AG04449 (cell line): ENCODE results near the gene ATG16L1.

Experiments used
- CTCF ChIA-PET: fragments of 350-600 bp; formaldehyde crosslinking; extraction: SDS; loops from one replicate; lab custom pipeline; 2021; ENCODE audit warnings: antibody characterized with exemption; lab: Yijun Ruan, JAX
- POLR2A ChIA-PET: fragments of 400-600, 350-600 bp; formaldehyde crosslinking; extraction: SDS; loops from one replicate; lab custom pipeline; 2020; ENCODE audit warnings: antibody characterized with exemption, inconsistent platforms; lab: Yijun Ruan, JAX
- DNase-seq: peaks from one replicate; pipeline ENCODE4 v3.0.0-alpha.2; 2010; ENCODE audit warnings: low read depth, low spot score
- H3K4me3 ChIP-seq: 2 replicates; pipeline ENCODE4 v1.5.1; 2011; ENCODE audit warnings: low read depth, mild to moderate bottlenecking, control low read depth, low read length
- TF ChIP-seq, protein P1 (sequence below): IDR thresholded peaks from one replicate; pipeline ENCODE4 v1.5.1; 2011; ENCODE audit warnings: mild to moderate bottlenecking, moderate library complexity, low read length, control low read depth, inconsistent platforms; ENCODE audit not compliant: insufficient read depth; ENCODE audit errors: missing control alignments

ATG16L1 gene

DNA sequence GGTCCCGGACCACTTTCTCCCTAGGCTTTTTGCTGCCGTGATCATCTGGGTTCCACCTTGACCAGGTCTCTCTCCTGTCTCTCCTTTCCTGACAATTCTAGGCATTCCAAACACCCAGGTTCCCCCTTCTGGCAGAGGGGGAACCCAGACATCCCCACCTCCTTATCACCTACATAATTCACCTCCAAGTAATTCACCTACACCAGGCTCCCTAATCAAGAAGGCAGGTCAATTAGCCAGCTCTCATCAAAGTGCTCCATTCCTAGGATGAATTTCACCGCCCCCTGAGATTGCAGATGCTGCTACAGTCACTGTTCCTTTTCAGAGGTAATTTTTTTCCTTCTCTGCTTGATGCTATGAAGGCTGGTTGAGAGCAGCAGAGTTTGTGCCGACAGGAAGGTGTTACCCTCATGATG, 42.3 kb upstream of the ATG16L1 start:
- no peak overlapping the region for H3K4me3 ChIP-seq
- ChIA-PET POLR2A (no interaction called here), CTCF (interaction anchor here (2.0 kb wide), 1 partner anchor 155 kb away, joined by 8 read pairs; no protein-coding TSS in a partner anchor)
- no peak for DNase-seq
- TF ChIP-seq, protein P1, sequence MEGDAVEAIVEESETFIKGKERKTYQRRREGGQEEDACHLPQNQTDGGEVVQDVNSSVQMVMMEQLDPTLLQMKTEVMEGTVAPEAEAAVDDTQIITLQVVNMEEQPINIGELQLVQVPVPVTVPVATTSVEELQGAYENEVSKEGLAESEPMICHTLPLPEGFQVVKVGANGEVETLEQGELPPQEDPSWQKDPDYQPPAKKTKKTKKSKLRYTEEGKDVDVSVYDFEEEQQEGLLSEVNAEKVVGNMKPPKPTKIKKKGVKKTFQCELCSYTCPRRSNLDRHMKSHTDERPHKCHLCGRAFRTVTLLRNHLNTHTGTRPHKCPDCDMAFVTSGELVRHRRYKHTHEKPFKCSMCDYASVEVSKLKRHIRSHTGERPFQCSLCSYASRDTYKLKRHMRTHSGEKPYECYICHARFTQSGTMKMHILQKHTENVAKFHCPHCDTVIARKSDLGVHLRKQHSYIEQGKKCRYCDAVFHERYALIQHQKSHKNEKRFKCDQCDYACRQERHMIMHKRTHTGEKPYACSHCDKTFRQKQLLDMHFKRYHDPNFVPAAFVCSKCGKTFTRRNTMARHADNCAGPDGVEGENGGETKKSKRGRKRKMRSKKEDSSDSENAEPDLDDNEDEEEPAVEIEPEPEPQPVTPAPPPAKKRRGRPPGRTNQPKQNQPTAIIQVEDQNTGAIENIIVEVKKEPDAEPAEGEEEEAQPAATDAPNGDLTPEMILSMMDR: no peak

DNA sequence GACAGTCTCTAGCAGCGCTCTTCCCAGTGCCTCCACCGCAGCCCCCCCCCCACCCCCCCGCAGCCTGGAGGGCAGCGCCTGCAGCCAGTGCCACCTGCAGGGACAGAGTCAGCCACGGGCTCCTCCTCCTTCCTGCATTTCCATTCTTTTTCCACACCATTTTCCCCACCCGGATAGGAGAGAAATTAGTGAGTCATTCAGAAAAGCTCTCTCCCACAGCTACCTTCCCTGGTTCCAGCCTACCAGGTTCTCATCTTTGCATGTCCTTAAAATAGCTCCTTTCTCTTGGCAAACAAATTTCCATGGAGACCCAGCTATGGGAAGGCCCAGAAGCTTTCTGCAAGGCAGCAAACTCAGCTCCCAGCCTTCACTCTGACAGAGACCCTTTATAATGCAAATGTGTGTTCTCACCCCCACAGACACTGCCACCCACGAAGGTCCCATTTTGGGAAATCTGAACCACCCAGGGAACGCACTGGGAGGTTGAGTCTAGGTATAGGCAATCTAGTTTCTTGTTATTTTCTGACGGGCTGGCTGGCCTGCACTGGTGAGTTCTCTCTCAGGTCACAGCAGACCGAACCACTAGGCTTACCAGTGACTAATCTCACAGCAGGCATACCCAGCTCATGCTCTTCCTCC, 41.8 kb upstream of the ATG16L1 start:
- ChIA-PET POLR2A (no interaction called here), CTCF (interaction anchor here (1.1 to 2.0 kb wide), 2 partner anchors 41 to 156 kb away, joined by 5 to 8 read pairs; partner anchors contain the start of gene ATG16L1)
- H3K4me3 ChIP-seq: no peak overlapping the region
- TF ChIP-seq, protein P1: no peak
- DNase-seq: no peak

DNA sequence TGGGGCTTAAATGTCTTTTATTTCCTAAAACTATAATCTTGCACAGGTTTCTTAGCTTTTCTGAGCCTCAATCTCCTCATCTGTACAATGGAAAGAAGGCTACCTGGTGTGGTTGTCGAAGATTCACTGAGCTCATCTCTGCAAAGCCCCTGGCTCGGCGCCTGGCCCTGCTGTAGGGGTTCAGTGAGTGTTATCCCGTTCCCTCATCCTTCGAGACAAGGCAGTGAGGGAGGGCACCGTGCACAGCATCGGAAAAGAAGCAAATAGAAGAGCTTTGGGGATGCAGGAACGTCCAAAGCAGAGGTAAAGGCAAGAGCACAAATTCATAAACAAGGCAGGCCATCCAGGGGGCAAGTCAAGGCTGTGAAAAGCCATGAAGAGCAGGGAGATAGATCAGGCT, 41.2 kb upstream of the ATG16L1 start:
- POLR2A ChIA-PET: no interaction called here
- TF ChIP-seq, protein P1: no peak
- no peak for DNase-seq
- H3K4me3 ChIP-seq: no peak overlapping the region
- CTCF ChIA-PET: interaction anchor here (1.1 to 2.0 kb wide), 2 partner anchors 41 to 157 kb away, joined by 5 to 8 read pairs; partner anchors contain the start of gene ATG16L1

DNA sequence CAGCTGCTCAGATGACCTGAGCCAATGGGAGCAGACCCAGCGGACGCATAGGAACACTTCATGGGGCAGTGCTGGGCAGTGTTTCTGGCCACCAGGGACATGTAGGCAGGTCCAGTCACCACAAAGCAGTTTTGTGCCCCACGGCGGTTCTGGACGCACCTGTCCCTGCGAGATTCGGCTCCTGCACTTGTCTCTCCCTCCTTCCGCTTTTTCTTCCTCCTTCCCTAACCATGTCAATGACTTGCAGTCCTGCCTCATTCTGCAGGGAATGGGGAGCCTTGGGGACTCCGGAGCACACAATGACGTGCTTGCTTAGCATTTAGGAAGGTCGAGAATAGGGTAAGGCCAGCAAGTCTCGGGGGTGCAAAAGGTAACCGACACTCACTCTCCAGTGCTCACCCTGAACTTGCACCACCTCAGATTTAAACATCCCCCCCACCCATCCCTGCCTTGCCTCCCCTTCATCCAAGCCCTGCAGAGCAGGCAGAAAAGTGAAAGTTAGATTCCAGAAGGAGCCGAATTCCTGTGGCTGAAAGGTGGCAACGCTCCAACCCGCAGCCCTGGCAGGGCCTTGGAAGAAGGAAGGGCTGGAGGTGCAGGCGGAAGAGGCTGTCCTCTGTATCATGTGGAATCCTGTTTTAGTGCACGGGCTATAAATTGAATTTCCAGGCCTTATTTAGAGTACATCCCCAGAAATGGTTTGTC, 40.5 kb upstream of the ATG16L1 start:
- ChIA-PET POLR2A (no interaction called here), CTCF (interaction anchor here (1.1 to 2.0 kb wide), 2 partner anchors 40 to 157 kb away, joined by 5 to 8 read pairs; partner anchors contain the start of gene ATG16L1)
- peak overlapping the region; percentile 27 for H3K4me3 ChIP-seq
- TF ChIP-seq, protein P1: no peak
- DNase-seq: peak; percentile 52

DNA sequence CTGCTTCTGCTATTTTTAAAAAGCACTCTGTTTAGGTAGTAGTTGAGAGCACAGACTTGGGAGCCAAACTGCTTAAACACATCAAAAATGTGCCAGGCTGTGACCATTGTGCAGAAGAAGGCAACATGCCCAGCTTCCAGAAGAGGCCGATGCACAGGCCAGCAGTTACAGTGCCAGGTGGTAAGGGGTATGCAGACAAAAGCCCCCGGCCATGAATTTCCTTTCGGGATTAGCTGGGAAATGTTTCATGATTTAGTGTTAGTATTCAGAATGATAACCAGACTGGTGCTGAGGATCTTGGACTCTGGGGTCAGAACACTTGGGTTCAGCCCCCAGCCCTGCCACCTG, 40.0 kb upstream of the ATG16L1 start:
- DNase-seq: no peak
- POLR2A ChIA-PET: no interaction called here
- CTCF ChIA-PET: no interaction called here
- TF ChIP-seq, protein P1: no peak
- no peak overlapping the region for H3K4me3 ChIP-seq

DNA sequence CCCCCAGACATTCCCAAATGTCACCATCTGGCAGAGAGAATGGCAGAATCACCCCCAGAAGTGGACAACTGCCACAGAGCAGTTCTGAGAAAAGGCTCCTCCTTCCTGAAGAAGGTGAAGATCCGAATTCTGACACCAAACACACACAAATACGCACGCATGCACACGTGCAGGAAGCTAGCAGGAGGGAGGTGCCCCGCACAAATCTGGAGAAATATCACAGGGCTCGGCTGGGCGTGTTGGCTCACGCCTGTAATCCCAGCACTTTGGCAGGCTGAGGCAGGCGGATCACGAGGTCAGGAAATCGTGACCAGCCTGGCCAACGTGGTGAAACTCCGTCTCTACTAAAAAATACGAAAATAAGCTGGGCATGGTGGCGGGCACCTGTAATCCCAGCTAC, 38.5 kb upstream of the ATG16L1 start:
- no peak for DNase-seq
- H3K4me3 ChIP-seq: no peak overlapping the region
- POLR2A ChIA-PET: no interaction called here
- CTCF ChIA-PET: no interaction called here
- TF ChIP-seq, protein P1: no peak
